ENCODE results near the gene IKZF1.

Gene IKZF1

DNA sequence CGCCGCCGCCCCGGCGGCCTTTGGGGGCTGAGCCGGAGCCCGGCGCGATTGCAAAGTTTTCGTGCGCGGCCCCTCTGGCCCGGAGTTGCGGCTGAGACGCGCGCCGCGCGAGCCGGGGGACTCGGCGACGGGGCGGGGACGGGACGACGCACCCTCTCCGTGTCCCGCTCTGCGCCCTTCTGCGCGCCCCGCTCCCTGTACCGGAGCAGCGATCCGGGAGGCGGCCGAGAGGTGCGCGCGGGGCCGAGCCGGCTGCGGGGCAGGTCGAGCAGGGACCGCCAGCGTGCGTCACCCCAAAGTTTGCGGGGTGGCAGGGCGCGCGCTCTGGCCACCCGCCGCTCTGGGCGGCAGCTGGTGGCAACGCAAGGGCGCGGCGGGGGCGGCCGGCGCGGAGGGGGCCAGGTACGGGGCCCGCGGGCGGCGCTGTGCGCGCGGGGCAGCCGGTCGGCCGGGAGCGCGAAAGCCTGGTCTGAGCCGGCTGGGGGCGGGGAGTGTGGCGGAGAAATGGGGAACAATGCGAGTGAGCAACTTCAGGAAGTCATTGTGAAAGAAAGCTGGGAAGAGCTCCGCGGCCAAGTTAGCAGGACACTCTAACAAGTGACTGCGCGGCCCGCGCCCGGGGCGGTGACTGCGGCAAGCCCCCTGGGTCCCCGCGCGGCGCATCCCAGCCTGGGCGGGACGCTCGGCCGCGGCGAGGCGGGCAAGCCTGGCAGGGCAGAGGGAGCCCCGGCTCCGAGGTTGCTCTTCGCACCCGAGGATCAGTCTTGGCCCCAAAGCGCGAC lies at the start of gene IKZF1:
Gene IKZF1 (plus strand): TSS at position 588 of the 782 bp plus-strand sequence. CDS start 14,346 bp downstream, outside the sequence.
- DNase-seq (ENCODE audit: low spot score) (peak; percentile 59), FAIRE-seq (no peak)

DNA sequence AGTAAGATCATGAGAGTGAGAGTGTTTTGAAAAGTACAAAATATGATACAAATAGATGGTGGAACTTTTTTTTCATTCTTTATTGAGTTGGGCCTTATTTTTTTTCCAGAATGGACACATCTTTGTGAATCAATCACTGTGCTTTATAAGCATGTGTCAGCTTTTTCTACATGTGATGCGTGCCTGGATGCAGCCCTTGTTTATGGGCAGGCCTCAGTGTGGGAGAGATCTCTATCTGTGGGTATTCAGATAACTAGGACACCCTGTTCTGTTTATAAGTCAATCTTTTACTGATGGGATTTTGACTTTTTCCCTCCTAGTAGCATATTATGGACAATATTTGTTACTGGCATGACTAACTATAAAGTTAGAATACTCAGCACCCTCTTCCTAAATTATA lies 42.9 kb upstream of the IKZF1 start:
- FAIRE-seq = no peak
- no peak for DNase-seq (ENCODE audit: low spot score)

DNA sequence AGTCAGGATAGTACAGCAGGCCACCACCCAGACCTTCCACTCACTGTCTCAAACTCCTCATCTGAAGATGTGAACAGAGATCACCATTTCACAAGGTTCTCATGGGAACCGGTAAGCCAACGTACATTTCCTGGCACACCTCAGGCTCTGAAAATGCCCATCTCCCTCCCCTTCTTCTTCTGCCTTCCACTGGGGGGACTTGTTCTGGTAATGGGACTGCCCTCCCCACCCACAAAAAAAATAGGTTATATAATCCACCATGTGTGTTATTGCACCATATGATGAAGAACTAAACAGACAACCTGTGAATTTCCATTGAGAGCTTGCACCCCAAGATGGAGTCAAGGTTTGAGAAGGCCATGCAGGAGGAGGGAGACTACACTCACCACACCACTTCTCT lies 42.1 kb upstream of the IKZF1 start:
- no peak for DNase-seq (ENCODE audit: low spot score)
- no peak for FAIRE-seq

DNA sequence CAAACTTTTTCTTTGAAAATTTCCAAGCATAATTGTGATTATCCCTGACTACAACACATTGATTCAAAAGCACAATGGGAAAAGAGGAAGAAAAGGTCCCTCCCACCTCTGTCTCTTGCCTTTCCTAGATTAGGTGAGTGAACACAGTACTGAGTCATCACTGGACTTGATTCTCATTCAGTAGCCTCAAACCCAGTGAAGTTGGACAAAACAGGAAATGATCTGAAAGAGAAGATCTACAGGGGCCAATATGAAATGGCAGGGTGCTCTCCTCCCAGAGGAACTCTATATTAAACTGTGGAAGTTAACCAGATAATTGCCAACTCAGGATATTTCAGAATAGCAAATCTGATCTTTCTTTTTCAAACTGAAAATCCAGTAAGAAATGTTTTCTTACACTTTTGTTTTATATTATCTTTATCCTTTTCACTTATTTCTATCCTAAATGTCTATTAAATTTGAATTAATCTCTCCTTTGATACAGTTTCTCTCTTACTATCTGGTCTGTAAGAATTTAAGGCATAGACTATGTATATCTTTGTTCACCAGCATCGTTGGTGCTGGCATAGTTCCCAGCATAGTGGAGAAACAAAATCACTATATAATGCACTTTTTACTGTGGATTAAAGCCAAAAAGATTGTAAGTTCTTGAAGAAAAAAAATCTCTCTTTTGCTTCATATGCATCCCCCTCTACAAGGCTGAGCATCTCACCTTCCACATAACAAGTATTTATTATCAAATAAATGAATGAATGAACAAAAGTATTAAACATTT lies 41.4 kb upstream of the IKZF1 start:
- FAIRE-seq (no peak), DNase-seq (ENCODE audit: low spot score) (peak; percentile 65)

DNA sequence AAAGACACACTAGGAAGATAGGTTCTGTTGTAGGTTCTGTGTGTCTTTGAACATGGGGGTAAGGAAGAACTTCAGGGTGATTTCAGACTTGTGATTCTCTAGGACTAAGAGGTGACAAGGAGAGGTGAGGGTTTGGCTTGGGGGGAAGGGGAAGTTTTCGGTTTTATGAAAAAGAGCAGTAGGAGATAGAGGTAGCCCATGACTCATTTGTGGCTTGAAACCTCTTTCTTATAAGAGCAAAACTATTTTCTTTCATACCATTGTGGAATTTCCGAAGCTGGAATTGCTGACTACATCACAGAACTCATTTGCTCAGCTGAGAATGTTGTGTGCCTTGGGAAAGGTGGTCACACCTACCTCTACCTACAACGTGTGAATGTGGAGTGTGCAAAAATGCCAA lies 39.6 kb upstream of the IKZF1 start:
- peak; percentile 74 for DNase-seq (ENCODE audit: low spot score)
- no peak for FAIRE-seq

DNA sequence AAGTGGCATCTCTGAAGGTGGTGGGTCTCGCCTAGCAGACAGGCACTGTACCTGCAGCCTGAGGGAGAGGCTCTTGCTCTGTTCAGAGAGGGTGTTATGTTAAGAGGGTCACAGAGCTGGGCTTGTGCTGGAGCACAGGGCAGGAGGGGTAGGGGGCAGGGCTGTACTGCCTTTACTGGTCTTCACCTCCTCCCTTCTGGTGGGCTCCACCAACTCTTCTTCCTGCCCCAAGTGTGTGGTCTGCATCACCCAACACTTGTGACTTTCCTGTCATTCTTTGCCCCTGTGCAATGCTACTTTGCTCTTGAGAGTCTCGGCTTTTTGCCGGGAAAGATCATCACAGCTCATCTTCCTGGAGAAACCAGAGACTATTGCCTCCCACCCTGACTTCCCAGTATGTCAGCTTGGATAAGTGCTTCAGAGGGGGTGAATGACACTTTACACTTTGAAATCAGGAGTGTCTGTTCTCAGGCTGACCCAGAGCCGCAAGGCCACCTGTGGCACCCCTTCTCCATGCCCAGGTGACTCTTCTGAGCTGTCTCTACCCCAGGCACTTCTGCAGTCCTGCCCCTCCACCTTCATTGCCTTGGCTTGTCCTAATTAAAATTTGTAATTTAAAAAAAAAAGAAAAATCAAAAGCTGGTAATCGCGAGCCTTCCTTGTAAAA lies 38.4 kb upstream of the IKZF1 start:
- FAIRE-seq = peak; percentile 40

DNA sequence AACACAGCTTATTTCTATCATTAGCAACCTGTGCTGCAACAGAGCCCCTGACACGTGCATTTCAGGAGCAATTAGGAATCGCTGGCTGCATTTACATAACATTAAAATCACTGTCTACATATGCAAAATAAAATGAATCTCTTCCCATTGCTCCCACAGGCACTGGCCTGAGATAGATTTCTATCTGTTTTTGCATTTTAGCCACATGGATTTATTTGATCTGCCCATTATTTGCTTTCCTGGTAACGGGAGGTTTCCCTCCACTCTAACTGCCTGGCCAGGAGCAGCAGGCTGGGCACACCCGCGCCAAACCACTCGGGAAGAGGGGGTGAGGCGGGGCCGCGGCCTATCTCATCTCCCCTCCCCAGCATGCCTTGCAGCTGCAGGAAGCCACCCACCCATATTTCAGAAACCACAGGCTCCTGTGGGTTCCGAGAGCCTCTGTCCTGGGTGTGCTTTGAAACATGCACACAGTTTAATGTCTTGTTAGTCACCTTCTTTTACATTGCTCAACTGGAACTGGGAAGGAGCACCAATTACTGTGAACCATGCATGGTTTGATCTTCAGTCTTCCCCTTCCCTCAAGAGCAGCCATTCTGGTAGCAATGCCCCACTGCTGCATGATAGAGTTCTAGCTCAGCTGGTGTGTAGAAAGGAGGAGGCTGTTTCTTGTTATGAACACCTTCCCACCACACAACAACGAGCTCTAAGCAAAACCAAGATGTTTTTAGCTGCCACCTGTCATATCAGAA lies 37.7 kb upstream of the IKZF1 start:
- peak; percentile 30 for DNase-seq (ENCODE audit: low spot score)
- peak; percentile 77 for FAIRE-seq

More for the DNA sequence above, 38.4 kb upstream of the IKZF1 start:
- no peak for DNase-seq (ENCODE audit: low spot score)

DNA sequence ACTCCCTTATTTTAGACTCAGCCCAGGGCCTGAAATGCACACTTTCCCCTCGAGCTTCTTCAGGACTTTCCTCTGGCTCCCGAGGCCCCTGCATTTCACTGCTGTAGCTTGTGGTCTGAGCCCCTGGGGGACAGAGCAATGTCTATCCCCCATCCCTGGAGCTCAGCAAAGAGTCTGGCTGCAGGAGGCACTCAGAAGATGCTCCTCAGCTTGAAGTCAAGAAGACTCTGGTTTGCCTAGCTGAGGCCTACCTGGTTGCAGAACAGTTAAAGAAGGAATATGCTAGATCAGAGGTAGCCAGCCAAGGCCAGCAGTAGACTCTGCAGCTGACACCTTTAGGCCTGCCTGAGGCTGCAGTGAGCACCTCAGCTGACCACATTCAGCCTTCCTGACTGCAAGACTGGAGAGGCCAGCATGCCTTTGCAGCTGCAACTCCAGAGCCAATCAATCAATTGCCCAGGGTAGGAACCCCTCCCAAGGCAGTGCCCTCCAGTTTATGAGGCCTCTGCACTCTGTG lies 36.9 kb upstream of the IKZF1 start:
- no peak for DNase-seq (ENCODE audit: low spot score)
- peak; percentile 55 for FAIRE-seq

DNA sequence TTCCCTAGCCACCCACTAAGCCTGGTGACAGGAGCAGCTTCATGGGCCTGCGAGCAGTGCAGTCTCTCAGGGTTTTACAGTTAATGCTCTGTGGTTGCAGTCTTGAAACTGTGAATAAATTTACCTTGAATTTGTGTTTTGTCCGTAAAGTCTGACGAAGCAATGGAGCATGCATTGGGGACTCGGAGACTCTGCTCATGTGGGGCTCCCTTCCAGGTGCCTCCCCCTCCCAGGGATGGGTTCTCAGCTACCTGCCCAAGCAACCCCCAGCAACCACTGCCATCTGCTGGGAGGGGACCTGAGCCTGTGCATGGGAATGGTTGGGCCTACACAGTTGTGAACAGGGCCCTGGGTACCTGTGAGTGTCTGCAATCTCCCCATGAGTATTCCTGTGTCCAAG lies 36.3 kb upstream of the IKZF1 start:
- no peak for DNase-seq (ENCODE audit: low spot score)
- FAIRE-seq = no peak

DNA sequence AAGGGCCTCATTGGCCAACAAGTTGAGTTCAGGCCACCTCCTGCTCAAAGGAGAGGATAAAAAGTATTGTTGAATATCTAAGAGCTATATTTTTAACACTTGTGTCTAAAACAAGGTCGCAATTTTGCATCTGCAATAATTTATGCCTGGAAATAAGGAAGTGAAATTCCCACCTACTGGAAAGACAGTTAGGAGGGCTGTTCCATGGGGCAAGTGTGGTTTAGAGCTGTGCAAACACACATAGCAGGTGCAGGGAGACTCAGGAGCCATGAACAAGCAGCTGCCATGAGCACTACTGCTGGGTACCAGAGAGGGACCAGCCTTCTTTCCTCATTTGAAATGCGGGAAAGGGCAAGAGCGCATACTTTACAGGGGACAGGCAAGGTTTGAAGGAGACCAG lies 35.5 kb upstream of the IKZF1 start:
- DNase-seq (ENCODE audit: low spot score) (no peak), FAIRE-seq (no peak)

DNA sequence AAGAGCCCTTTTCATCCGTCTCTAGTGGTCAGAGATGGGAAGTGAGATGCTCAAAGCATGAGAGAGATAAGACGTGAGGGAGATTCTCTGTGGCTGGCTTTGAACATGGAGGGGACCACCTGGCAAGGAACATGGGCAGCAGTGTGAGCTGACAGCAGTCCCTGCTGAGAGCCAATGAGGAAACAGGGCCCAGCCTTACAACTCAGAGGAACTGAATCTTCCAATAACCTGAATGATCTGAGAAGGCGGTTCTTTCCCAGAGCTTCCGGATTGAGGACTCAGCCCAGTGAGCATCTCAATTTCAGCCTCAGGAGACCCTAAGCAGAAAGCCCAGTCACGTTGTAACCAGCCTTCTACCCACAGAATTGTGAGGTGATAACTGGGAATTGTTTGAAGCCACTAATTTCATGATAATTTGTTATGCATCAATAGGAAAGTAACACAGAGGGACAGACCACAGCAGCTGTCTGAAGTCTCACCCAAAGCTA lies 33.9 kb upstream of the IKZF1 start:
- FAIRE-seq (no peak), DNase-seq (ENCODE audit: low spot score) (no peak)

DNA sequence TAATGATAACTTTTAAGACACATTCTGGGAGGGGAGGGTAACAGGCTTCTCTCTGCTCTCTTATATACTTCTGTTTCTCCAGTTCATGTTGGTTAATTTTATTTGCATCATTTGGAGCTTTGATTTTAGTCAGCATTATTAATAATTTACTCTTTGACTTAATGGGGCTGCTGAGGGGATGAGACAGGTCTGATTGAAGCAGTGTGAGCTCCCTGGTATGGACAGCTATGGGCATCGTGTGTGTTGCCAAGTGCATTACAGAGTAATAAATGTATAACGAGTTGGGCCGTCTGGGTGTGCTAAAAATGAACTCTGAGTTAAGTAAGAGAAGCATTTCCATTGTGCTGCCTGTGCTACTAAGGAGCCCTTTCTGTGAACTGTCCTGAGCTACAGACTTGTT lies 31.7 kb upstream of the IKZF1 start:
- FAIRE-seq (no peak), DNase-seq (ENCODE audit: low spot score) (no peak)

DNA sequence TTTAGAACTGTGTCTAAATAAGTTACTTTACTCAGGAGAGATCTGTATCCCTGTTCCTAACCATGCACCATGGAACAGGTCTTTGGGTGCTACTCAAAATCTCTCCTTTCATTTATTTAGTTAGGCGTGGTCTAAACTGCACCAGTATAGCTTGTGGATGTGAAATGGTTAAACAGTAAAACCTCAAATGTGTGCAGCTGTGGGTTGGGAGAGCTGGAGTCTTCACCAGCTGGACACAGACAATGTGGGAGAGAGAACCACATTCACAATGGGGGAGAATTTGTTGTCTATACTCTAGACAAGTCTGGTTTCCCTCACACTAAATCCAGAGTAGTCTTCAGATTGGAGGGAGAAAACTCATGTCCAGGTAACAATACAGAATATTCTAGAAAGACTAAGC lies 31.2 kb upstream of the IKZF1 start:
- FAIRE-seq (no peak), DNase-seq (ENCODE audit: low spot score) (no peak)

DNA sequence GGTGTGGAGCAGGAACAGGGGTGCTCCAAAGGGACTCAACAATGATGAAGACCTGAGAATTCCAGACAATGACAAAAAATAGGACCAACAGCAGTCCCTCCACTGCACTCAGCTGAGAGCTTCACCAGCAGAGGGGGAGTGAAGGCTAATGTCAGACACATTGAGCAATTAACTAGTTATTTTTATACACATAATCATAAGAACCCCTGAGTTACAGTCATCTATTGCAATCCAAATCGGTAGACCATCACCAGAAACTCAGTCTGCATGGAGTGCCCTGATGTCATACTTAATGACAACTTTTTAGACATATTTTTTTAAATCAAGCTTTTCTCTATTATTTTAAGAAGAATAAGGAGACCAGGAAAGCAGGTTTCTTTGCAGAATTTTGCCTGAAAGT lies 30.6 kb upstream of the IKZF1 start:
- DNase-seq (ENCODE audit: low spot score) = no peak
- no peak for FAIRE-seq

DNA sequence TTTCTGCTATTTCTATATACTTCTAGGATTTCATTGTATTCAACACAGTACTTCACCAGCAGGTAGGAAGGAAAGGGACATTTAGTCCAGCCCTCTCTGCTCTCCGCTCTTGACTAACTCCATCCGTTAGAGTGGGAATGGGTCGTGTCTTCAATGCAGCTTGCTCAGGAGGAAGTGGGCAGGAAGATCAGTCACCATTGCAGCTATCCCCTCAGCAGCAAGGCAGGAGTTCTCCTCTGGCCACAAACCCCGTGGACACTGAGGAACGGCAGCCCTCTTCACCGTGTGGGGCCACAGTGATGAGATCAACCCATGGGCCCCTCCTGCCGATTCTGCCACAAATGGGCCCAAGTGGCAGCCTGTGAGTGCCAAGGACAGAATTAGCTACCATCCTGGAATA lies 30.2 kb upstream of the IKZF1 start:
- no peak for DNase-seq (ENCODE audit: low spot score)
- peak; percentile 63 for FAIRE-seq

DNA sequence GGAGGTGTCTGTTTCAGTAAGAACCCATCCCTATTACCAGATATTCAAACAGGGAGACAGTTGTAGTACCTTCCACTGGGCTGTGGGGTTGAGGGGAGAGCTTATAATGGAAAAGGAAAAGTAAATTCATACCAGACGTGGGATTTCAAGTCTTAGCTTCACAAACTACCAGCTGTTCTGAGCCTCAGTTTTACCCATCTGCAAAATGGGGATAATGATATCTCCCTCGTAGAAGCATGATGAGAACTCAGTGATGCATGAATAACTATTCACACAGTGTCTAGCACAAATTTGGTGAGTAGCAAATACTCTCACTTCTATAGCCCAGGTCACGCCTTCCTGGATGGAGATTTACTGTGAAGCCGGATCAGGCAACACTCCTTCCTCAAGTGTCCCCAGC lies 29.1 kb upstream of the IKZF1 start:
- FAIRE-seq (no peak), DNase-seq (ENCODE audit: low spot score) (no peak)

DNA sequence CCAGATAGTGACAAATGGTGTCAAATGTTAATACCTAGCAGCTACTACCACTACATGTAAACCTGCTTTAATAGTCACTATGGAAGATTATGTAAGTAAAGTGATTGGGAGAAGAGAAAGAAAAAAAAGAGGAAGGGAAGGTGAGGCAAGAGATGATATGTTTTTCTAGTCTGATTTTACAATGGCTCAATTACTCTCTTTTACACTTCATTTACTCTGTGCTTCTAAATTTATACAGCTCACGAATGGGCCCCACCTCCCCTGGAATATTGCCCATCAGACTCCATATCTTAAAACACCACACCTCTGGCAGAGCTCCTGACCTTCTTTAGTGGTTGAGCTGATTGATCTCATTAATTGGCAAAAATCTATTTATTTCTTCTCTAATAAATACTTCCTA lies 28.0 kb upstream of the IKZF1 start:
- FAIRE-seq (no peak), DNase-seq (ENCODE audit: low spot score) (no peak)

DNA sequence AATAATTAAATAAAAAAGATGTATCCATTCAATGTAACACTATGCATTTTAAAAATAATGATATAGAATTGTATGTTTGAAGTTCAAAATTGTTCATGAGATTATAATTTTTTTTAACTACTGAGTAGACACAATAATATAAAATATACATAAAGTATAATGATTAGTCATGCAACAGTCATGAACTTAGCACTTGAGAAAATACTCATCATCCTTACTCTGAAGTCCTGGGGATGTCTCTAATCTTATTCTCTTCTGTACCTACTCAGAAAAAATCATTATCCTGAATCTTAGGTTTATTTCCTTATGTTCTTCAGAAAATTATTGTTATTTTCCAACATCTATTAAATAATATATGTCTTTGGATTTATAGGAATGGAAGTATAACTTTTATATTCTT lies 26.4 kb upstream of the IKZF1 start:
- FAIRE-seq = no peak
- no peak for DNase-seq (ENCODE audit: low spot score)

DNA sequence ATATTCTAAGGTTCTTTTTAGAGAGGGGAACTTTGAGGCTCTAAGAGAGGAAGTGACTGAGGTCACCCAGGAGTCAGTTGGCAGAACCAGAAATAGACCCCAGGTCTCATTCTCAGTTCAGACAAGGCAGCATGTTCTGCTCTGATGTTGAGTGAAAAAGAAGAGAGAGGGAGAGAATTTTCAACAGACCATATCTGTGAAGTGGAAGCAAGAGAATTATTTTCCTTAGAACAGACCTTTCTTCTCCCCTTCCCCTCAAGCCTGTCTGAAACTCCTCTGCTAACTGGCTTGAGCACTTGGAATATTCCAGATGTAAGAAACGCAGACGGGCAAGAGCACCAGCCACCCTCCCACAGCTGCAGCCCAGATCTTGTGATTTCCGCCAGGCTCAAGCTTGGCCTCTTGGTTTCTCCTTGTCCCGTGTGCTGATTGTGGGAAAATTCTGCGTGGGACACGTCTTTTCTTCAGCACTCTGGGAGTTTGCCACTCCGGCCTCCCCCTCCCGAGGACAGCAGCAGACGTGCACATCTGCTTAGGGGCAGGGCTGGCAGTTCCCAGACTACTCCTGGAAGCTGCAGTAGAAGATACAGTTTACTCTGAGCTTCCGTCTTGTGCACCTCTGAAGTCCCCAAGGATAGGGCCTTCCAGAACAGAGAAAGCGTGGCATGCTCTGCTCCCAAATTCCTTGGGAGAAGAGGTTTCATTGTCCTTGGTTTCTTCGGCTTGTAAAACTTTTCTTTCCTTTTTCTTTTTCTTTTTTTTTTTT lies 22.7 kb upstream of the IKZF1 start:
- DNase-seq (ENCODE audit: low spot score) = no peak
- peak; percentile 30 for FAIRE-seq

DNA sequence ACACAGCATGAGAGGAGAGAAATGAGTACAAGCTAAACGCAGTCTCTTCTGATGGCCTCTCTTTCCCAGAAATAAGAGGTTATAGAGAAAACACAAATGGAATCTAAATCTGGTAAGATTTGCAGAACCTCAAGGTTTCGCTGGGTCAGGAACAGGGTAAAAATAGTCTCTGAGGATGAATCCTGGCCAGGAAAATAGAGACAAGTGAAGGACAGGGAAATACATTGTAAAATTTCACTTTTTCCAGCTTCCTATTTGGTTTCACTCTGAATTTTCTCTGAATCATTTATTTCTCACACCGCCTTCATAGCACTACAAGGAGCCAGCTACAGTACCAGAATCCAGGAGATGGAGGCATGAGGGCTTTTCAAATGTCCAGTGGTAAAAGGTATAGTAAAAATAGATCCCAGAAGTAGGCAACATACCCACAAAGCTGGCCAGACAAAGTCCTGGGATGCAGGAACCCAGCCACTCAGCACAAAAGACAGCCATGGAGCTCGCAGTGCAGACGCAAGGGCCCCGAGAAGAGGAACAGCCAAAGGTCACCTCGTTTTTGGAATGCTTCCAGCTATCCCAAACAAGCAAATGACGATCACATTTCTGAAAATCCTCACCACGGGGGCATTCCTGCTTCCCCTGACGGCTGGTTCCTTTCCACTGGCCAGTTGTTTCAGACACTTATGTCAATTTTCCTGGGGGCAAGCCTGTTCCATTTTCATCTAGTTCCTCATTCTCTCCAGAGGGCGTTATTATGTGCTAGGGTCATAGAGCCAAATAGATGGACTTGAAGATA lies 21.5 kb upstream of the IKZF1 start:
- FAIRE-seq (no peak), DNase-seq (ENCODE audit: low spot score) (no peak)

Data from urothelium cell line (cell line).